Osteoblast (primary cell): ENCODE results near the gene ECPAS. TPM values are rescaled to one million over a fixed set of nuclear protein-coding genes. Genes with fewer than 3 reads are reported as not detected.

Source experiments
- DNase-seq: peaks from one replicate; pipeline ENCODE4 v3.0.0; 2011; ENCODE audit warnings: low spot score, mixed read lengths; ENCODE audit not compliant: insufficient read length; ENCODE audit errors: missing footprints
- H2AFZ ChIP-seq: 2 replicates; pipeline ENCODE4 v1.6.0; 2011; ENCODE audit warnings: mild to moderate bottlenecking, low read length
- H3K27ac ChIP-seq: 2 replicates; pipeline ENCODE4 v1.5.1; 2011; ENCODE audit warnings: mild to moderate bottlenecking, low read depth, low read length, moderate library complexity
- H3K27me3 ChIP-seq: 2 replicates; pipeline ENCODE4 v1.6.0; 2012; ENCODE audit warnings: mild to moderate bottlenecking, control low read depth, inconsistent platforms, low read length, moderate library complexity; ENCODE audit not compliant: insufficient read depth
- H3K36me3 ChIP-seq: 2 replicates; pipeline ENCODE4 v1.5.1; 2011; ENCODE audit warnings: mild to moderate bottlenecking, low read length, control low read depth, moderate library complexity; ENCODE audit not compliant: insufficient read depth
- H3K4me1 ChIP-seq: 2 replicates; pipeline ENCODE4 v1.5.1; 2011; ENCODE audit warnings: mild to moderate bottlenecking, low read length, control low read depth, moderate library complexity; ENCODE audit not compliant: insufficient read depth
- H3K4me2 ChIP-seq: 2 replicates; pipeline ENCODE4 v1.6.0; 2011; ENCODE audit warnings: mild to moderate bottlenecking, low read length; ENCODE audit not compliant: insufficient read depth
- H3K4me3 ChIP-seq: fragments of 200-600 bp; sonication (generic); 3 replicates; pipeline ENCODE4 v1.5.1; 2012; ENCODE audit warnings: mild to moderate bottlenecking, low read length, inconsistent platforms; ENCODE audit not compliant: insufficient read depth
- H3K79me2 ChIP-seq: 2 replicates; pipeline ENCODE4 v1.6.0; 2012; ENCODE audit warnings: mild to moderate bottlenecking, low read length, control low read depth, inconsistent platforms; ENCODE audit not compliant: insufficient read depth
- H3K9me3 ChIP-seq: 2 replicates; pipeline ENCODE4 v1.5.1; 2011; ENCODE audit warnings: low read depth, low read length, control low read depth
- H4K20me1 ChIP-seq: 2 replicates; pipeline ENCODE4 v1.6.0; 2012; ENCODE audit warnings: mild to moderate bottlenecking, low read length, control low read depth; ENCODE audit not compliant: insufficient read depth
- total RNA-seq: library from RNA; depleted of rRNA; stranded (reverse); fragments of >200 nt; gene quantifications from 2 replicates; pipeline ENCODE4 v1.2.3, GENCODE V29; 2012
- TF ChIP-seq, protein P1 (sequence below): IDR thresholded peaks from 2 replicates; pipeline ENCODE4 v1.5.1; 2011; ENCODE audit warnings: mild to moderate bottlenecking, low read depth, low read length, moderate library complexity; ENCODE audit errors: extremely low read depth

The ECPAS gene
- total RNA-seq, 1 donor = 117 TPM

DNA sequence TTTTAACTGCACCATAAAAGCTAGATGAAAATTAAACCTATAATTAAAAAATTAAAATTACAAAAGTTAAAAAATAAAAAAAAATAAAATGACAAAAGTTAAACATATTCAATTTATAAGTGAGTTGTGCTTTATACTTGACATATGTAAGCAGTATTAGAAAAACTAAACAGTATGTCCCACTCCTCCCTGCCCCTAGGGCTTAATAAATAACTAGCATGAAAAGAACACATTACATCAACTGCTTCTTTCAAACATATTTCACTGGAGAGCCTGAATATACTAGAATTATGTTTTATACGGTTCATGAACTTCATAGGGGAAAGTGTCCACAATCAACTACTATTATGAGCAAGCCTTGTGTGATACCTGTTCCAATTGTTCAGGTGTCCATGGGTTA, 47.6 kb downstream of the ECPAS start:
- Histone ChIP-seq H3K4me1 (peaks cover 11% of the 10 kb centered on the region), H3K27me3 (no peaks in the 10 kb centered on the region), H4K20me1 (peaks cover 4% of the 10 kb centered on the region), H3K79me2 (no peaks in the 10 kb centered on the region), H3K9me3 (no peaks in the 10 kb centered on the region), H3K36me3 (peaks cover 52% of the 10 kb centered on the region), H2AFZ (no peak overlapping the region), H3K4me2 (no peak overlapping the region), H3K27ac (no peak overlapping the region), H3K4me3 (no peak overlapping the region)
- TF ChIP-seq, protein P1, sequence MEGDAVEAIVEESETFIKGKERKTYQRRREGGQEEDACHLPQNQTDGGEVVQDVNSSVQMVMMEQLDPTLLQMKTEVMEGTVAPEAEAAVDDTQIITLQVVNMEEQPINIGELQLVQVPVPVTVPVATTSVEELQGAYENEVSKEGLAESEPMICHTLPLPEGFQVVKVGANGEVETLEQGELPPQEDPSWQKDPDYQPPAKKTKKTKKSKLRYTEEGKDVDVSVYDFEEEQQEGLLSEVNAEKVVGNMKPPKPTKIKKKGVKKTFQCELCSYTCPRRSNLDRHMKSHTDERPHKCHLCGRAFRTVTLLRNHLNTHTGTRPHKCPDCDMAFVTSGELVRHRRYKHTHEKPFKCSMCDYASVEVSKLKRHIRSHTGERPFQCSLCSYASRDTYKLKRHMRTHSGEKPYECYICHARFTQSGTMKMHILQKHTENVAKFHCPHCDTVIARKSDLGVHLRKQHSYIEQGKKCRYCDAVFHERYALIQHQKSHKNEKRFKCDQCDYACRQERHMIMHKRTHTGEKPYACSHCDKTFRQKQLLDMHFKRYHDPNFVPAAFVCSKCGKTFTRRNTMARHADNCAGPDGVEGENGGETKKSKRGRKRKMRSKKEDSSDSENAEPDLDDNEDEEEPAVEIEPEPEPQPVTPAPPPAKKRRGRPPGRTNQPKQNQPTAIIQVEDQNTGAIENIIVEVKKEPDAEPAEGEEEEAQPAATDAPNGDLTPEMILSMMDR = no peak
- DNase-seq = no peak

DNA sequence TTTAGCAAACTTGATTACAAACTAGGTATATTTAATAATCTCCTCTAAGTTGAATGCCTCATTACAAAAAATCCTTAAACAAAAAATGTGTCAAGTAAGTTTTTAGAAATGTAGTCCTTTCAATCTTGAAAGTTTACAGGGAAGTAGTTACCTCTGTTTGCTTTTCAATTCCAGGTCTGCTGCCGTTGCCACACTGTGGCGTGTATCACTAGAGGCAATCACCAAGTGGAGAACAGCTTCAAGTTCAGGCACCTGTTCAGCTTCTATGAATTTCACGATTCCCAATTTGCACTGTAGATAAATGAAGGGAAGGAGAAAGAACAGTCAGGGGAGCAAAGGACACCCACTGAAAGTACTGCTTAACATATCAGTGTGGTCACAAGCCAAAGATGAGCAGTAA, 51.1 kb downstream of the ECPAS start:
- peaks cover 19% of the 10 kb centered on the region for H3K4me1 ChIP-seq
- H3K4me2 ChIP-seq = no peak overlapping the region
- H3K9me3 ChIP-seq = no peaks in the 10 kb centered on the region
- H4K20me1 ChIP-seq = no peaks in the 10 kb centered on the region
- H3K27ac ChIP-seq = no peak overlapping the region
- TF ChIP-seq, protein P1 = no peak
- H2AFZ ChIP-seq = no peak overlapping the region
- H3K79me2 ChIP-seq = peaks cover 5% of the 10 kb centered on the region
- peaks cover 38% of the 10 kb centered on the region for H3K36me3 ChIP-seq
- H3K4me3 ChIP-seq = no peak overlapping the region
- DNase-seq = no peak
- no peaks in the 10 kb centered on the region for H3K27me3 ChIP-seq

DNA sequence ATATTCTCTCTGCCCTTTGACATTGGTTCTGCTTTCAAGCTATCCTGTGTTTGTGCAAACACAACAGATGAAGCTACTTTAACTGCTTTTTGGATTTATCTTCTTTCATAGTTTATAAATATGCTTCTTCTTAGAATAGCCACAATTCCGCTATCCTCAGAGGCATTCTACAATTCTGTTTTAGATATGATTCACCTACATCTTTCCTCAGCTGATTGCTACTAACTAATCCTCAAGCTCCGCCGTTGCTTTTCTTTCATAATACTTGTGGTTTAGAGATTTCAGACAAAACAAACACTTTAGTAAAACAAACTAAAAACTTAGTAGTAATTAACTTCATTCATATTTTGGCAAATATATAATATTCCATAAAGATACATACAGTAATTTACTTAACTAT, 52.5 kb downstream of the ECPAS start:
- Histone ChIP-seq H3K4me1 (peaks cover 24% of the 10 kb centered on the region), H3K27me3 (no peaks in the 10 kb centered on the region), H3K9me3 (no peaks in the 10 kb centered on the region), H3K36me3 (peaks cover 30% of the 10 kb centered on the region), H3K27ac (peak overlapping the region; percentile 26), H3K4me2 (peak overlapping the region; percentile 9), H4K20me1 (no peaks in the 10 kb centered on the region), H2AFZ (no peak overlapping the region), H3K4me3 (no peak overlapping the region), H3K79me2 (peaks cover 5% of the 10 kb centered on the region)
- TF ChIP-seq, protein P1 = no peak
- peak; percentile 85 for DNase-seq

DNA sequence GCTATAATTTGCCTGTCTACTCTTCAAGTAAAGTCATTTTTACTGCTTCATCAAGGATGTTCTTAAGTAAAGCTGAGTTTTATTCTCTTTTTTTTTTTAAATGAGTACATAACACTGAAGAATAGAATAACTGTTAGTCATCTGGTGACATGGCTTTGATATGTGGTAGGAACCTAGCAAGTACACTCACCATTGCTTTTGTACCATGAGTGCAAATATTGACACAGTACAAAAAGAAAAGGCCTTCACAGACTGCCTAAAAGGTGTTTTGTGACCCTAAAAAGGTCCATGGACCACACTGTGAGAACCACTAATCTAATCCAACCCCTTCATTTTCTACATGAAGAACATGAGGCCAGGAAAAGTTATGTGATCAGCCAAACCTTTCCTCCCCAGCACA, 55.0 kb downstream of the ECPAS start:
- H3K4me3 ChIP-seq = no peak overlapping the region
- no peaks in the 10 kb centered on the region for H3K27me3 ChIP-seq
- DNase-seq = no peak
- TF ChIP-seq, protein P1 = no peak
- H3K9me3 ChIP-seq = no peaks in the 10 kb centered on the region
- H3K79me2 ChIP-seq = peaks cover 5% of the 10 kb centered on the region
- H3K27ac ChIP-seq = no peak overlapping the region
- H4K20me1 ChIP-seq = no peaks in the 10 kb centered on the region
- H3K36me3 ChIP-seq = peaks cover 47% of the 10 kb centered on the region
- H2AFZ ChIP-seq = no peak overlapping the region
- no peak overlapping the region for H3K4me2 ChIP-seq
- H3K4me1 ChIP-seq = peaks cover 24% of the 10 kb centered on the region
